ENCODE results near the gene MAP3K4.

MAP3K4 gene

GRCh38 chr6:160991406-160992060 is at the start of gene MAP3K4:
MAP3K4 (plus strand) TSS chr6:160991769; CDS start chr6:160991932, 163 bp downstream.
- peak; percentile 46 to 77 for DNase-seq

- DNase-seq, result no peak
Measured at GRCh38 chr6:160943997-160944396, 47.6 kb upstream of the MAP3K4 start.

GRCh38 chr6:160945516-160946177 is 45.9 kb upstream of the MAP3K4 start:
- DNase-seq, result no peak

GRCh38 chr6:160949531-160949930 is 42.0 kb upstream of the MAP3K4 start:
- DNase-seq, result no peak

GRCh38 chr6:160950507-160950906 is 41.1 kb upstream of the MAP3K4 start:
- DNase-seq, result no peak

GRCh38 chr6:160951187-160952030 is 40.2 kb upstream of the MAP3K4 start:
- DNase-seq, result no peak

- no peak for DNase-seq
Measured at GRCh38 chr6:160952633-160953281, 38.8 kb upstream of the MAP3K4 start.

- no peak for DNase-seq
Measured at GRCh38 chr6:160955508-160956295, 35.9 kb upstream of the MAP3K4 start.

GRCh38 chr6:160956300-160957035 is 35.1 kb upstream of the MAP3K4 start:
- no peak for DNase-seq

- no peak for DNase-seq
Measured at GRCh38 chr6:160959726-160960435, 31.7 kb upstream of the MAP3K4 start.

- DNase-seq, result no peak
Measured at GRCh38 chr6:160960839-160961238, 30.7 kb upstream of the MAP3K4 start.

GRCh38 chr6:160962835-160963623 is 28.5 kb upstream of the MAP3K4 start:
- no peak for DNase-seq

- no peak for DNase-seq
Measured at GRCh38 chr6:160963651-160964050, 27.9 kb upstream of the MAP3K4 start.

- DNase-seq, result no peak
Measured at GRCh38 chr6:160965893-160966292, 25.7 kb upstream of the MAP3K4 start.

GRCh38 chr6:160966493-160967229 is 24.9 kb upstream of the MAP3K4 start:
- DNase-seq, result no peak

GRCh38 chr6:160967351-160967750 is 24.2 kb upstream of the MAP3K4 start:
- no peak for DNase-seq

GRCh38 chr6:160967833-160968232 is 23.7 kb upstream of the MAP3K4 start:
- DNase-seq, result no peak

- DNase-seq, result no peak
Measured at GRCh38 chr6:160971171-160971570, 20.4 kb upstream of the MAP3K4 start.

GRCh38 chr6:160972111-160972510 is 19.5 kb upstream of the MAP3K4 start:
- no peak for DNase-seq
